HEK293 (cell line): ENCODE data around the gene CAMKK1.
A peak's percentile ranks its signal among the peaks of the same experiment; 100 is the strongest.

Source experiments
- CTCF ChIA-PET: fragments of 350-600 bp; formaldehyde crosslinking; extraction: SDS; loops from one replicate; lab custom pipeline; 2021; ENCODE audit warnings: antibody characterized with exemption; lab: Yijun Ruan, JAX
- POLR2A ChIA-PET: fragments of 300-600 bp; formaldehyde crosslinking; extraction: SDS; loops from one replicate; lab custom pipeline; 2020; ENCODE audit warnings: antibody characterized with exemption, inconsistent platforms; lab: Yijun Ruan, JAX
- H3K27ac ChIP-seq: fragments of 200-500 bp; sonication (Bioruptor generic); 2 replicates; pipeline ENCODE4 v1.5.1; 2014; ENCODE audit warnings: low read depth, low read length, control low read depth, inconsistent platforms; ENCODE audit errors: extremely low read depth
- H3K36me3 ChIP-seq, 2 experiments: fragments of 200-500 bp in 1 of 2; sonication (Bioruptor generic) in 1 of 2; 1 replicate in 1 of 2; 2 replicates in 1 of 2; pipeline ENCODE4 v1.5.1; 2014 to 2017; ENCODE audit warnings: inconsistent platforms in 2 of 2, low read length in 2 of 2; ENCODE audit not compliant: control insufficient read depth in 2 of 2, insufficient read depth in 1 of 2
- H3K4me1 ChIP-seq: fragments of 200-500 bp; sonication (Bioruptor generic); 2 replicates; pipeline ENCODE4 v1.5.1; 2014; ENCODE audit warnings: mild to moderate bottlenecking, low read length, inconsistent platforms; ENCODE audit not compliant: control insufficient read depth, insufficient read depth
- H3K4me3 ChIP-seq: 2 replicates; pipeline ENCODE4 v1.5.1; 2011; ENCODE audit warnings: low read depth, mild to moderate bottlenecking, control low read depth, low read length, moderate library complexity
- H3K9me3 ChIP-seq: fragments of 200-500 bp; sonication (Bioruptor generic); 2 replicates; pipeline ENCODE4 v1.5.1; 2014; ENCODE audit warnings: low read depth, low read length, inconsistent platforms; ENCODE audit not compliant: control insufficient read depth, insufficient read depth
- SCRT2 ChIP-seq: fragments of 450-650 bp; formaldehyde crosslinking; IDR thresholded peaks from 2 replicates; pipeline ENCODE4 v1.5.1; 2016; ENCODE audit warnings: missing biosample characterization, missing genetic modification characterization
- ZNF654 ChIP-seq: fragments of 450-650 bp; formaldehyde crosslinking; IDR thresholded peaks from 2 replicates; pipeline ENCODE4 v1.5.1; 2016; ENCODE audit warnings: low read depth, missing biosample characterization, missing genetic modification characterization
- ZNF660 ChIP-seq: fragments of 450-650 bp; IDR thresholded peaks from 2 replicates; pipeline ENCODE4 v1.5.1; 2018; ENCODE audit warnings: missing biosample characterization, mild to moderate bottlenecking, missing genetic modification characterization
- TF ChIP-seq, protein P1 (sequence below): fragments of 450-650 bp; formaldehyde crosslinking; IDR thresholded peaks from 2 replicates; pipeline ENCODE4 v1.5.1; 2016; ENCODE audit warnings: missing biosample characterization, missing genetic modification characterization
- TF ChIP-seq, protein P2 (sequence below): fragments of 450-650 bp; formaldehyde crosslinking; IDR thresholded peaks from 2 replicates; pipeline ENCODE4 v1.5.1; 2016; ENCODE audit warnings: missing biosample characterization, missing genetic modification characterization, borderline replicate concordance

The CAMKK1 gene

DNA sequence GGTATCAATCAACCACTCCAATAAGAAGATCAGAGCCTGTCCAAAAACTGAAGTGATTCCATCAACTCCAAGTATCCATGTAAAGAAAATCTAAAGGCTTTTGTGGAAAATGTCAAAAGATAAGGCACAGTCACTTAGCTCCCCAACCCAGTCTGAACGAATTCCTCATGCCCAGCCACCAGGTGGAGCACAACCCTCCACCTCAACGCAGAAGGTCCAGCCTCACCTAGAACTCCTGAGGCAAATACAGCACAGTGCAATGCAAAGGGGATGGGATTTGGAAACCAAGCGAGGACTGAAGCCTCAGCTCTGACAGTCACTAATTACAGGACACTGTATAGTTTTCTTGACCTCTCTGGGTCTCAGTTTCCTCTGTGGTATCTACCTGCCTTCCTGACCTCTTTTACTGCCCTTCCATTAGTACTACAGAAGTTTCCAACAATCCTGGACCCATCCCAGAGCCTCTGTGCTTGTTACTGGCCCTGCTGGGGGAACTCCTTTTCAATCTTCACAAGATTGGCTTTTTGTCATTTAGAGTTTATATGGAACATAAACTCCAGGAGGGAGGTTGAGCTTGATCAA is 48.8 kb downstream of the CAMKK1 start:
- Histone ChIP-seq H3K36me3 (peaks cover 43 to 52% of the 10 kb centered on the region in 2 experiments), H3K9me3 (no peaks in the 10 kb centered on the region), H3K27ac (no peak overlapping the region; the same call in 1 of the 2 replicates), H3K4me1 (peaks cover 6% of the 10 kb centered on the region)
- POLR2A ChIA-PET, result interaction anchor here (0.6 to 1.4 kb wide), 5 partner anchors 32 to 120 kb away, joined by 3 to 4 read pairs (median 3); partner anchors contain the start of gene CAMKK1
- TF ChIP-seq ZNF660 (0 out of 2 replicates have a peak, but pooled peaks have one; percentile 20), ZNF654 (peak; percentile 25; the same call in 1 of the 2 replicates)
- TF ChIP-seq, protein P1, sequence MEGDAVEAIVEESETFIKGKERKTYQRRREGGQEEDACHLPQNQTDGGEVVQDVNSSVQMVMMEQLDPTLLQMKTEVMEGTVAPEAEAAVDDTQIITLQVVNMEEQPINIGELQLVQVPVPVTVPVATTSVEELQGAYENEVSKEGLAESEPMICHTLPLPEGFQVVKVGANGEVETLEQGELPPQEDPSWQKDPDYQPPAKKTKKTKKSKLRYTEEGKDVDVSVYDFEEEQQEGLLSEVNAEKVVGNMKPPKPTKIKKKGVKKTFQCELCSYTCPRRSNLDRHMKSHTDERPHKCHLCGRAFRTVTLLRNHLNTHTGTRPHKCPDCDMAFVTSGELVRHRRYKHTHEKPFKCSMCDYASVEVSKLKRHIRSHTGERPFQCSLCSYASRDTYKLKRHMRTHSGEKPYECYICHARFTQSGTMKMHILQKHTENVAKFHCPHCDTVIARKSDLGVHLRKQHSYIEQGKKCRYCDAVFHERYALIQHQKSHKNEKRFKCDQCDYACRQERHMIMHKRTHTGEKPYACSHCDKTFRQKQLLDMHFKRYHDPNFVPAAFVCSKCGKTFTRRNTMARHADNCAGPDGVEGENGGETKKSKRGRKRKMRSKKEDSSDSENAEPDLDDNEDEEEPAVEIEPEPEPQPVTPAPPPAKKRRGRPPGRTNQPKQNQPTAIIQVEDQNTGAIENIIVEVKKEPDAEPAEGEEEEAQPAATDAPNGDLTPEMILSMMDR, result peak; percentile 67
- TF ChIP-seq, protein P2, sequence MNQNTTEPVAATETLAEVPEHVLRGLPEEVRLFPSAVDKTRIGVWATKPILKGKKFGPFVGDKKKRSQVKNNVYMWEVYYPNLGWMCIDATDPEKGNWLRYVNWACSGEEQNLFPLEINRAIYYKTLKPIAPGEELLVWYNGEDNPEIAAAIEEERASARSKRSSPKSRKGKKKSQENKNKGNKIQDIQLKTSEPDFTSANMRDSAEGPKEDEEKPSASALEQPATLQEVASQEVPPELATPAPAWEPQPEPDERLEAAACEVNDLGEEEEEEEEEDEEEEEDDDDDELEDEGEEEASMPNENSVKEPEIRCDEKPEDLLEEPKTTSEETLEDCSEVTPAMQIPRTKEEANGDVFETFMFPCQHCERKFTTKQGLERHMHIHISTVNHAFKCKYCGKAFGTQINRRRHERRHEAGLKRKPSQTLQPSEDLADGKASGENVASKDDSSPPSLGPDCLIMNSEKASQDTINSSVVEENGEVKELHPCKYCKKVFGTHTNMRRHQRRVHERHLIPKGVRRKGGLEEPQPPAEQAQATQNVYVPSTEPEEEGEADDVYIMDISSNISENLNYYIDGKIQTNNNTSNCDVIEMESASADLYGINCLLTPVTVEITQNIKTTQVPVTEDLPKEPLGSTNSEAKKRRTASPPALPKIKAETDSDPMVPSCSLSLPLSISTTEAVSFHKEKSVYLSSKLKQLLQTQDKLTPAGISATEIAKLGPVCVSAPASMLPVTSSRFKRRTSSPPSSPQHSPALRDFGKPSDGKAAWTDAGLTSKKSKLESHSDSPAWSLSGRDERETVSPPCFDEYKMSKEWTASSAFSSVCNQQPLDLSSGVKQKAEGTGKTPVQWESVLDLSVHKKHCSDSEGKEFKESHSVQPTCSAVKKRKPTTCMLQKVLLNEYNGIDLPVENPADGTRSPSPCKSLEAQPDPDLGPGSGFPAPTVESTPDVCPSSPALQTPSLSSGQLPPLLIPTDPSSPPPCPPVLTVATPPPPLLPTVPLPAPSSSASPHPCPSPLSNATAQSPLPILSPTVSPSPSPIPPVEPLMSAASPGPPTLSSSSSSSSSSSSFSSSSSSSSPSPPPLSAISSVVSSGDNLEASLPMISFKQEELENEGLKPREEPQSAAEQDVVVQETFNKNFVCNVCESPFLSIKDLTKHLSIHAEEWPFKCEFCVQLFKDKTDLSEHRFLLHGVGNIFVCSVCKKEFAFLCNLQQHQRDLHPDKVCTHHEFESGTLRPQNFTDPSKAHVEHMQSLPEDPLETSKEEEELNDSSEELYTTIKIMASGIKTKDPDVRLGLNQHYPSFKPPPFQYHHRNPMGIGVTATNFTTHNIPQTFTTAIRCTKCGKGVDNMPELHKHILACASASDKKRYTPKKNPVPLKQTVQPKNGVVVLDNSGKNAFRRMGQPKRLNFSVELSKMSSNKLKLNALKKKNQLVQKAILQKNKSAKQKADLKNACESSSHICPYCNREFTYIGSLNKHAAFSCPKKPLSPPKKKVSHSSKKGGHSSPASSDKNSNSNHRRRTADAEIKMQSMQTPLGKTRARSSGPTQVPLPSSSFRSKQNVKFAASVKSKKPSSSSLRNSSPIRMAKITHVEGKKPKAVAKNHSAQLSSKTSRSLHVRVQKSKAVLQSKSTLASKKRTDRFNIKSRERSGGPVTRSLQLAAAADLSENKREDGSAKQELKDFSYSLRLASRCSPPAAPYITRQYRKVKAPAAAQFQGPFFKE, result no peak
- TF ChIP-seq, all 188 proteins: peak for 3
- CTCF ChIA-PET, result interaction anchor here (0.5 to 7.0 kb wide), 35 partner anchors 7 to 847 kb away, joined by 3 to 120 read pairs (median 4); partner anchors contain the start of gene P2RX1
- H3K4me3 ChIP-seq, result no peak overlapping the region

DNA sequence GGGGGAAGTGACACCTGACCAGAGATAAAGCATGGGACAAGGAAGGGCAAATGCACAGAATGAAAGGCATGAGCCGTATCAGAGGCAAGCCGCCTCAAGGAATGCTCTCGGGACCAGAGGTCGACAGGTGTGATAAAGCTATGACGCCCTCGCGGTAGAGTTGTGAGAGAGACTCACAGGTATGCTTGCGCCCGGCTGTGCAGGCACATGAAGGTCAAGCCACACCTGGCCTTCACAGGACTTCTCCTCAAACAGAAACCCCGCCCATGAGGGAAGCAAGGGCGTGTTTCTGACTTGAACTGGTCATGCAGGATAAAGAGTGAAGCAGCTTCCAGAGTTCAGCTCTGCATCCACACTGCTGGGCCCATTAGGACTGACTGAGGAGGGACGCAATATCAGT is 54.6 kb downstream of the CAMKK1 start:
- CTCF ChIA-PET, result interaction anchor here (0.6 to 6.7 kb wide), 7 partner anchors 11 to 103 kb away, joined by 3 to 57 read pairs (median 3); no protein-coding TSS in a partner anchor

More for the DNA sequence above, 54.6 kb downstream of the CAMKK1 start:
- Histone ChIP-seq H3K36me3 (peaks cover 68 to 92% of the 10 kb centered on the region in 2 experiments), H3K9me3 (no peaks in the 10 kb centered on the region), H3K4me1 (no peaks in the 10 kb centered on the region), H3K27ac (no peak overlapping the region), H3K4me3 (no peak overlapping the region)
- POLR2A ChIA-PET, result no interaction called here
- peak; percentile 39; the same call in 1 of the 2 replicates for TF ChIP-seq SCRT2 (tag by site-specific recombination)
- TF ChIP-seq, protein P2, result no peak
